HL-60 (cell line): ENCODE data around the gene SMPDL3B.

ENCODE experiments used
- DNase-seq, 2 experiments: peaks; one replicate each; pipeline ENCODE4 v3.0.0-alpha.2; 2010 to 2020; ENCODE audit warnings: low read depth in 1 of 2, low spot score in 1 of 2
- H3K27ac ChIP-seq: fragments of 250-450 bp; sonication (Bioruptor Pico); replicated peaks from 2 replicates; pipeline ENCODE4 v1.5.1; 2020; ENCODE audit warnings: mild to moderate bottlenecking, moderate library complexity
- H3K27me3 ChIP-seq: fragments of 250-450 bp; sonication (Bioruptor Pico); 2 replicates; pipeline ENCODE4 v1.5.1; 2021; ENCODE audit warnings: mild to moderate bottlenecking, moderate library complexity; ENCODE audit not compliant: insufficient read depth, poor library complexity, severe bottlenecking
- H3K4me3 ChIP-seq: replicated peaks from 2 replicates; pipeline ENCODE4 v1.5.1; 2011; ENCODE audit warnings: mild to moderate bottlenecking, control low read depth, low read length; ENCODE audit not compliant: insufficient read depth
- CTCF ChIP-seq: IDR thresholded peaks from one replicate; pipeline ENCODE4 v1.5.1; 2011; ENCODE audit warnings: low read length, control low read depth, inconsistent platforms; ENCODE audit not compliant: insufficient read depth
- GABPA ChIP-seq: IDR thresholded peaks from 2 replicates; pipeline ENCODE4 v1.6.1; 2012; ENCODE audit warnings: low read depth
- POLR2AphosphoS5 ChIP-seq: IDR thresholded peaks from 2 replicates; pipeline ENCODE4 v1.6.1; 2012; ENCODE audit warnings: low read depth
- SPI1 ChIP-seq: IDR thresholded peaks from 2 replicates; pipeline ENCODE4 v1.6.1; 2012; ENCODE audit warnings: low read depth, mild to moderate bottlenecking, borderline replicate concordance
- TF ChIP-seq, protein P1 (sequence below): IDR thresholded peaks from 2 replicates; pipeline ENCODE4 v1.6.1; 2012; ENCODE audit warnings: low read depth; ENCODE audit not compliant: insufficient replicate concordance

SMPDL3B gene

GRCh38 chr1:27979151-27979858 lies 44.5 kb downstream of the SMPDL3B start:
- Histone ChIP-seq H3K4me3 (no peak overlapping the region), H3K27ac (no peak overlapping the region), H3K27me3 (no peaks in the 10 kb centered on the region)
- TF ChIP-seq CTCF (no peak), GABPA (no peak), POLR2AphosphoS5 (no peak), SPI1 (no peak)
- TF ChIP-seq, protein P1, sequence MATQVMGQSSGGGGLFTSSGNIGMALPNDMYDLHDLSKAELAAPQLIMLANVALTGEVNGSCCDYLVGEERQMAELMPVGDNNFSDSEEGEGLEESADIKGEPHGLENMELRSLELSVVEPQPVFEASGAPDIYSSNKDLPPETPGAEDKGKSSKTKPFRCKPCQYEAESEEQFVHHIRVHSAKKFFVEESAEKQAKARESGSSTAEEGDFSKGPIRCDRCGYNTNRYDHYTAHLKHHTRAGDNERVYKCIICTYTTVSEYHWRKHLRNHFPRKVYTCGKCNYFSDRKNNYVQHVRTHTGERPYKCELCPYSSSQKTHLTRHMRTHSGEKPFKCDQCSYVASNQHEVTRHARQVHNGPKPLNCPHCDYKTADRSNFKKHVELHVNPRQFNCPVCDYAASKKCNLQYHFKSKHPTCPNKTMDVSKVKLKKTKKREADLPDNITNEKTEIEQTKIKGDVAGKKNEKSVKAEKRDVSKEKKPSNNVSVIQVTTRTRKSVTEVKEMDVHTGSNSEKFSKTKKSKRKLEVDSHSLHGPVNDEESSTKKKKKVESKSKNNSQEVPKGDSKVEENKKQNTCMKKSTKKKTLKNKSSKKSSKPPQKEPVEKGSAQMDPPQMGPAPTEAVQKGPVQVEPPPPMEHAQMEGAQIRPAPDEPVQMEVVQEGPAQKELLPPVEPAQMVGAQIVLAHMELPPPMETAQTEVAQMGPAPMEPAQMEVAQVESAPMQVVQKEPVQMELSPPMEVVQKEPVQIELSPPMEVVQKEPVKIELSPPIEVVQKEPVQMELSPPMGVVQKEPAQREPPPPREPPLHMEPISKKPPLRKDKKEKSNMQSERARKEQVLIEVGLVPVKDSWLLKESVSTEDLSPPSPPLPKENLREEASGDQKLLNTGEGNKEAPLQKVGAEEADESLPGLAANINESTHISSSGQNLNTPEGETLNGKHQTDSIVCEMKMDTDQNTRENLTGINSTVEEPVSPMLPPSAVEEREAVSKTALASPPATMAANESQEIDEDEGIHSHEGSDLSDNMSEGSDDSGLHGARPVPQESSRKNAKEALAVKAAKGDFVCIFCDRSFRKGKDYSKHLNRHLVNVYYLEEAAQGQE = no peak
- DNase-seq = peak; percentile 22 to 59

- Histone ChIP-seq H3K27me3 (no peaks in the 10 kb centered on the region), H3K27ac (no peak overlapping the region)
- no peak for DNase-seq
Measured at GRCh38 chr1:27979859-27980201, 45.0 kb downstream of the SMPDL3B start.

GRCh38 chr1:27980216-27980845 lies 45.5 kb downstream of the SMPDL3B start:
- H3K27me3 ChIP-seq = no peaks in the 10 kb centered on the region
- TF ChIP-seq, protein P1 = no peak
- TF ChIP-seq SPI1 (no peak), GABPA (no peak), POLR2AphosphoS5 (no peak), CTCF (no peak)
- no peak overlapping the region for H3K4me3 ChIP-seq
- DNase-seq = no peak
- no peak overlapping the region for H3K27ac ChIP-seq

More at GRCh38 chr1:27979859-27980201, 45.0 kb downstream of the SMPDL3B start:
- TF ChIP-seq GABPA (no peak), POLR2AphosphoS5 (no peak), CTCF (no peak), SPI1 (no peak)
- TF ChIP-seq, protein P1 = no peak
- no peak overlapping the region for H3K4me3 ChIP-seq
